ENCODE measurements around the gene ATG13.

GRCh38 chr11:46706886-46707285, 89.5 kb downstream of the ATG13 start:
- TF ChIP-seq CTCF (IDR thresholded peaks at IDR 0.05; ENCODE audit: insufficient read depth, low read length) = no peak
- no peak for TF ChIP-seq REST (IDR thresholded peaks at IDR 0.05; ENCODE audit: insufficient replicate concordance, low read depth)
- no peak for TF ChIP-seq POLR2AphosphoS5 (IDR thresholded peaks at IDR 0.05; ENCODE audit: low read depth)
